ENCODE data around the gene PSME3.

DNA sequence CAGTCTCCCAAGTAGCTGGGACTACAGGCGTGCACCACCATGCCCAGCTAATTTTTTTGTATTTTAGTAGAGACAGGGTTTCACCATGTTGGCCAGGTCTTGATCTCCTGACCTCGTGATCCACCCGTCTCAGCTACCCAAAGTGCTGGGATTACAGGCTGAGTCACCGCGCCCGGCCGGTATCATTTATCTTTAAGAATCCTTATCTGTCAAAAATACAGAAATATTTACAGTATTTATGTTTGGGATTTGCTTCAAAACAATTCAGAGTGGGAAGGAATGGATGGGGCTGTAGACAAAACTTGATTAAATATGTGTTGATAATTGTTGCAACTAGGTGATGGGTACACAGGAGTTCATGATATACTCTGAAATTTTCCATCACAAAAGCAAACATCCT lies 12.0 kb upstream of the PSME3 start:
- TF ChIP-seq, protein P1, sequence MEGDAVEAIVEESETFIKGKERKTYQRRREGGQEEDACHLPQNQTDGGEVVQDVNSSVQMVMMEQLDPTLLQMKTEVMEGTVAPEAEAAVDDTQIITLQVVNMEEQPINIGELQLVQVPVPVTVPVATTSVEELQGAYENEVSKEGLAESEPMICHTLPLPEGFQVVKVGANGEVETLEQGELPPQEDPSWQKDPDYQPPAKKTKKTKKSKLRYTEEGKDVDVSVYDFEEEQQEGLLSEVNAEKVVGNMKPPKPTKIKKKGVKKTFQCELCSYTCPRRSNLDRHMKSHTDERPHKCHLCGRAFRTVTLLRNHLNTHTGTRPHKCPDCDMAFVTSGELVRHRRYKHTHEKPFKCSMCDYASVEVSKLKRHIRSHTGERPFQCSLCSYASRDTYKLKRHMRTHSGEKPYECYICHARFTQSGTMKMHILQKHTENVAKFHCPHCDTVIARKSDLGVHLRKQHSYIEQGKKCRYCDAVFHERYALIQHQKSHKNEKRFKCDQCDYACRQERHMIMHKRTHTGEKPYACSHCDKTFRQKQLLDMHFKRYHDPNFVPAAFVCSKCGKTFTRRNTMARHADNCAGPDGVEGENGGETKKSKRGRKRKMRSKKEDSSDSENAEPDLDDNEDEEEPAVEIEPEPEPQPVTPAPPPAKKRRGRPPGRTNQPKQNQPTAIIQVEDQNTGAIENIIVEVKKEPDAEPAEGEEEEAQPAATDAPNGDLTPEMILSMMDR (IDR thresholded peaks at IDR 0.05), result no peak
- TF ChIP-seq EZH2phosphoT487 (IDR thresholded peaks at IDR 0.05) (no peak), EZH2 (IDR thresholded peaks at IDR 0.05) (no peak)
